ENCODE data around the gene CST8.

Gene CST8

DNA sequence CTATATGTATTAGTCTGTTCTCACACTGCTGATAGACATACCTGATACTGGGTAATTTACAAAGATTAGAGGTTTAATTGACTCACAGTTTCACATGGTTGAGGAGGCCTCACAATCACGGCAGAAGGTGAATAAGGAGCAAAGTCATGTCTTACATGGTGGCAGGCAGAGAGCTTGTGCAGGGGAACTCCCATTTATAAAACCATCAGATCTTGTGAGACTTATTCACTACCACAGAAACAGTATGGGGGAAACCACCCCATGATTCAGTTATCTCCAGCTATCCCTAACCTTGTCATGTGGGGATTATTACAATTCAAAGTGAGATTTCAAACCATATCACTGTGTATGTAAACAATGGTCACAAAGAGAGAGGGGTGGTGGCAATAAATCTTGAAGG lies 6.6 kb downstream of the CST8 start:
- Mint-ChIP-seq H3K4me3 (no peak overlapping the region), H3K4me1 (peaks cover 22% of the 10 kb centered on the region), H3K9me3 (peaks cover 14 to 35% of the 10 kb centered on the region in 2 donors), H3K27ac (peak overlapping the region in 1 of 2 donors; percentile 13), H3K27me3 (peaks cover 19% of the 10 kb centered on the region)
- ATAC-seq (peak; percentile 97), DNase-seq (peak; percentile 31 to 67)

DNA sequence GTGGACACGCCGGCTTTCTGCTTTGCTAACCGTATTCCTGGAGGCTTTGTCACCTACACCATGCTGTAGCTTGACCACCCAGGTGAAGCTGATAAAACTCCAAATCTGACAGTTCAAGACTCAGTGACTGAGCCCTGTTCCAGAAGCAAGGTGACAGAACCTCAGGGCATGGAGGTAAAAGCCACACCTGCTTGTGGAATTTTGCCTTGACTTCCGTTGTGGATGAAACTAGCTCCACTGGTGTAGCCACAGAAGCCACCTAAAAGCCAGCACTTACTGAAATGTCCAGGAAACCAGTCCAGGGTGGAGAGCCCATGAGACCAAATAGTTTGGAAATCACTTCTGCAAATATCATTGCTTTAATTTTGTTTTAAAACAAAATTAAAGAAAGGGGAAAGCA lies 11.0 kb downstream of the CST8 start:
- Mint-ChIP-seq H3K27me3 (peaks cover 34% of the 10 kb centered on the region), H3K4me3 (no peak overlapping the region), H3K4me1 (peaks cover 17% of the 10 kb centered on the region), H3K27ac (no peak overlapping the region), H3K9me3 (peaks cover 11 to 20% of the 10 kb centered on the region in 2 donors)
- DNase-seq (no peak), ATAC-seq (no peak)

DNA sequence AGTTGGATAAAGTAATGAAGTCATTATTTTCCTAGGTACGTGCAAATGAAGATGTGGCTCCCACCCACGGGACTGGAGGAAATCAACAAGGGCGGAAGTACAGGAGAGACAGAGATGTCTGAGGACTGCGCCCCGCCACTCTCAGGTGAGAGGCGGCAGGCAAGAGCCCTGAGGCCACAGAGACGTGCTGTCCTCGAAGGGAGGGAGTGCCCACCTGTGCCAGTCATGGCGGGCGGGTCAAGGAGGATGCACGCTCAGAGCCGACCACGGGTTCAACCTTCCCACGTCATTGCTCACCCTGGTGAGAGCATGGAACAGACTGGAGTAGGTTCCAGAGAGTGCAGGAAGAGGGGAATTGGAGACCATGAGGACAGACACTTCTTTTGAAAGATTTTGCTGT lies 12.7 kb downstream of the CST8 start:
- peaks cover 29% of the 10 kb centered on the region for H3K27me3 Mint-ChIP-seq

DNA sequence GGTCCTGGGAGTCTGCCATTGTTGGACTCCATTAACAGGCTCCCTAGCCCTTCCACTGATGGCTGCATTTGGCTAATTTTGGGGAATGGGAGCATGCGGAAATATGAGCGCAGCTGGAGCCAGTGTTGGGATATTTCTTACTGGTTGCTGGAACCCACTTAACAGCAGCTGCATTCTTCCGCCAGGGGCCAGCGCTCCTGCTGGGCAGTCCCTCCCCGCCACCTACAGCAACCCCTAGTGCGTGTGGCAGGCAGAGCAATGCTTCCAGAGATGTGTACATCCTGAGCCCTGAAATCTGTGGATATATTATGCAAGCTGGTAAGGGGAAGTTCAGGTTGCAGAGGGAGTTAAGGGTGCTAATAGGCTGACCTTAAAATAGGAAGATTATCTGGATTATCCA lies 16.4 kb downstream of the CST8 start:
- H3K4me3 Mint-ChIP-seq = no peak overlapping the region
- H3K9me3 Mint-ChIP-seq = no peaks in the 10 kb centered on the region
- H3K4me1 Mint-ChIP-seq = no peaks in the 10 kb centered on the region
- H3K27ac Mint-ChIP-seq = no peak overlapping the region
- ATAC-seq (no peak), DNase-seq (no peak)
- H3K27me3 Mint-ChIP-seq = peaks cover 15% of the 10 kb centered on the region

More for the DNA sequence above, 12.7 kb downstream of the CST8 start:
- Mint-ChIP-seq H3K9me3 (peaks cover 0 to 3% of the 10 kb centered on the region in 2 donors), H3K4me3 (no peak overlapping the region), H3K4me1 (peaks cover 2% of the 10 kb centered on the region), H3K27ac (no peak overlapping the region)
- ATAC-seq (no peak), DNase-seq (no peak)

GRCh38 chr20:23508449-23509229 lies 17.7 kb downstream of the CST8 start:
- no peak overlapping the region for H3K4me3 Mint-ChIP-seq
- H3K27ac Mint-ChIP-seq = no peak overlapping the region
- H3K4me1 Mint-ChIP-seq = no peaks in the 10 kb centered on the region
- DNase-seq (no peak), ATAC-seq (no peak)
- H3K9me3 Mint-ChIP-seq = no peaks in the 10 kb centered on the region
- peaks cover 10% of the 10 kb centered on the region for H3K27me3 Mint-ChIP-seq

DNA sequence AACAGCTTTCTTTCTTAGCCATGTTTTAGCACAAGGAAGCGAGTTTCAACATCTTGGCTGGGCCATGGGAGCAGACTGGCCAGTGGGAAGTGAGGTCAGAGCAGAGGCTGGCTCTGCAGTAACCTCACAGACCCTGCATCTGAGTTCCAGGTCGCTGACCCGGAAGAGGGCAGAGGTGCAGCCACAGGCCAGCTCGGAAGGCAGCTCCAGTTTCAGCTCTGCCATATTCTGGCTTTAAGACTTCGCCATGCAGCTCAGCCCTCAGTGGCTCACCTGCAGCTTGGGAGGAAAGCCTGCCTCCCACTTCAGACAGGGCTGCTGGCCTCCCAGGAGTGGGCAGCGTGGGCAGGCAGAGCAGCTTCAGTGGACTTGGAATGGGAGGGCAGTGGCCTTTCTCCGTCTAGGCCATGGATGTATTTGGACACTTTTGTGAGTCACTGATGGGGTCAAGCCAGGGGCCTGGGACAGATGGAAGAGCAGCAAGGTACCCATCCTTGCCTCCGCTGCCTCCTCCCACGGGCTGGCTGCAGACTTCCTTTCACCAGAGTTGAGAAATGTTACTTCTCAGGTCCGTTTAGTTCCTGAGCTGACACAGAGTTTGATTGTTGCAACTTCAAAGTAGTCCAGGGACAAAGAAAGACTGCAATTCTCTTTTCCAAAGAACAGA lies 18.5 kb downstream of the CST8 start:
- Mint-ChIP-seq H3K27me3 (peaks cover 3% of the 10 kb centered on the region), H3K4me1 (no peaks in the 10 kb centered on the region), H3K27ac (no peak overlapping the region), H3K4me3 (no peak overlapping the region), H3K9me3 (no peaks in the 10 kb centered on the region)
- ATAC-seq (no peak), DNase-seq (no peak)

DNA sequence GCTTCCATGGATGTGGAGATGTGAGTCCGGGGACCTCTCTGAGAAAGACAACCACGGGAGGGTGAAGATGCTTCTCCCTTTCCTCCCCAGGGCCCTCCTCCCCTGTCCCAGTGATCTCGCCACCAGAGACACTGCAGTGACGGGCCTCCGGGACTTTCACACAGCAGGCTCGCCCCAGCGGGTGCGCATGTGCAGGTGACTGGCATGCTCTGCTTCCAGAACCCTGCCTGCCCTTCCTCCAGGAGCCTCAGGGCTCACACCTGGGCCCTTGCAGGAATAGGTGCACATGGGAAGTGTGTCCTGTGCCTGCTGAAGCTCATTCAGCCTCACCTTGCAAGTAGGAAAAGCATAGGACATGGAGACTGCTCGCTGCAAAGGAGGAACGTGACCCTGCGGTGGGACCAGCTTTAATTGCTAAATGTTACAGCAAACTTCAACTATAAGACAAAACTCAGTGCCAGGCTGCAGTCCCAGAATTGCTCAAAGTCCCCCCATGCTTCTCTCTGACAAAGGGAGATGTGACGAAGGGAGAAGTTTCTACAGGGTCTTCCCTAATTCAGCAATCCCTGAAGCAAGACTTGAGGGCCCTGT lies 19.2 kb downstream of the CST8 start:
- ATAC-seq = no peak
- H3K4me1 Mint-ChIP-seq = no peaks in the 10 kb centered on the region
- H3K27me3 Mint-ChIP-seq = no peaks in the 10 kb centered on the region

GRCh38 chr20:23513164-23513563 lies 22.2 kb downstream of the CST8 start:
- Mint-ChIP-seq H3K27me3 (no peaks in the 10 kb centered on the region), H3K27ac (no peak overlapping the region), H3K4me3 (no peak overlapping the region), H3K4me1 (no peaks in the 10 kb centered on the region), H3K9me3 (no peaks in the 10 kb centered on the region)
- DNase-seq (no peak), ATAC-seq (no peak)

More for the DNA sequence above, 19.2 kb downstream of the CST8 start:
- Mint-ChIP-seq H3K4me3 (no peak overlapping the region), H3K9me3 (no peaks in the 10 kb centered on the region), H3K27ac (no peak overlapping the region)
- DNase-seq = no peak

GRCh38 chr20:23514848-23515247 lies 23.9 kb downstream of the CST8 start:
- Mint-ChIP-seq H3K4me3 (no peak overlapping the region), H3K9me3 (no peaks in the 10 kb centered on the region)

GRCh38 chr20:23515250-23515939 lies 24.5 kb downstream of the CST8 start:
- Mint-ChIP-seq H3K4me1 (no peaks in the 10 kb centered on the region), H3K27me3 (no peaks in the 10 kb centered on the region), H3K4me3 (no peak overlapping the region), H3K9me3 (no peaks in the 10 kb centered on the region), H3K27ac (no peak overlapping the region)
- no peak for DNase-seq
- ATAC-seq = no peak

More at GRCh38 chr20:23514848-23515247, 23.9 kb downstream of the CST8 start:
- no peaks in the 10 kb centered on the region for H3K27me3 Mint-ChIP-seq
- no peak for ATAC-seq
- no peak for DNase-seq
- H3K4me1 Mint-ChIP-seq = no peaks in the 10 kb centered on the region
- no peak overlapping the region for H3K27ac Mint-ChIP-seq

DNA sequence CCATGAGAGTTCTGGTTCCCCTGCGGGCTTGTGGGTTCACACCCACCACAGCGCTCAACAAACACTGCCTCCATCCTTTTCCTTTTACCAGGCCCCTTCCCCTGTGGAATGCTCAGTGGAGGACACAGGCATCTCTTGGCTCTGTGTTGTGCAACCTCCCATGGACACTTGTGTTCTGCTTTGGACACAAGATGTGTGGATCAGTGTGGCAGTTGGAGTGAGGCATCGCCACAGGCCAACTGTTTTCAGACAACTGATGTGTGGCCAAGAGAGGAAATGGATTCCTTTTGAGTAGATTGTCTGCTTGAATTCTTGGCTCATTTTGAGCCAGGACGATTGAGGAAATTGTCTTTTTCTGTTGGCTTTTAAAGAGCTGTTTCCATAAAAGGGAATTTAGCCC lies 26.8 kb downstream of the CST8 start:
- no peaks in the 10 kb centered on the region for H3K4me1 Mint-ChIP-seq
- no peak overlapping the region for H3K27ac Mint-ChIP-seq
- no peak overlapping the region for H3K4me3 Mint-ChIP-seq
- ATAC-seq (no peak), DNase-seq (no peak)
- no peaks in the 10 kb centered on the region for H3K9me3 Mint-ChIP-seq
- H3K27me3 Mint-ChIP-seq = no peaks in the 10 kb centered on the region

GRCh38 chr20:23519556-23519955 lies 28.6 kb downstream of the CST8 start:
- Mint-ChIP-seq H3K9me3 (no peaks in the 10 kb centered on the region), H3K27ac (no peak overlapping the region), H3K27me3 (no peaks in the 10 kb centered on the region), H3K4me1 (no peaks in the 10 kb centered on the region), H3K4me3 (no peak overlapping the region)
- DNase-seq = no peak
- ATAC-seq = no peak

DNA sequence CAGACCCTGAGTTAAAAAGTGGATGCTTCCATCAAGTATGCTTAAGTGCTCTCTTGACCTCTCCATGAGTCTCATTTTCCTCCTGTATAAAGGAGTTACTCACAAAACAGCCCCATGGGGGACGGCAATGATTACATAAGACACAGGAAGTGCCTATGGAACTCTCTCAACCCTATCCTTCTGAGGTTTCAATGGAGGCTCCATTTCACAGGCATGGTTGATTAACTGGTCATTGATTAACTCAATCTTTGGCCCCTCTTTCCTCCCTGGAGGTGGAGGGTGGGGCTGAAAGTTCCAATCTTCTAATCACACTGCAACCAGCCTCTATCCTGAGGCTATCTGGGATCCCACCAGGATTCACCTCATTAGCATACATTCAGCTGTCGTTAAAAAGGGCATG lies 29.3 kb downstream of the CST8 start:
- H3K9me3 Mint-ChIP-seq = no peaks in the 10 kb centered on the region
- no peak overlapping the region for H3K4me3 Mint-ChIP-seq
- ATAC-seq (no peak), DNase-seq (no peak)
- H3K27me3 Mint-ChIP-seq = no peaks in the 10 kb centered on the region
- no peaks in the 10 kb centered on the region for H3K4me1 Mint-ChIP-seq
- no peak overlapping the region for H3K27ac Mint-ChIP-seq

GRCh38 chr20:23524146-23524545 lies 33.2 kb downstream of the CST8 start:
- no peaks in the 10 kb centered on the region for H3K4me1 Mint-ChIP-seq
- DNase-seq (no peak), ATAC-seq (no peak)
- no peak overlapping the region for H3K27ac Mint-ChIP-seq
- peaks cover 14 to 21% of the 10 kb centered on the region in 2 donors for H3K9me3 Mint-ChIP-seq
- no peak overlapping the region for H3K4me3 Mint-ChIP-seq
- peaks cover 7% of the 10 kb centered on the region for H3K27me3 Mint-ChIP-seq

DNA sequence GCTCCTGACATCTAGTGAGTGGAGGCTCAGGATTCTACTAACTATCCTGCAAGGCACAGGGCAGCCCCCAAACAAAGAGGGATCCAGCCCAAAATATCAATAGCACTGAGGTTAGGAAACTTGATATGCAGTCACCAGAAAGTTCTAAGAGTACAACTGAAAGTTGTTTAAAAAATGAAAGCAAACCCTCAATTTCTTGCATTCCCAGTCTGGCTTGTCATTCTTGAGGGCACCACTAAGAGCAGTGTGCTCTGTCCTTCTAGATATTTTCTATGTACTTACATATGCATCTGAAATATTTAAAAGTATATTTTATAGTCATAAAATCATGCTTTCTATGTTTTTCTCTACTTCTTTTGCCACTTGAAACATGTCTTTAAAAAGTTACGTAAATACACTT lies 35.9 kb downstream of the CST8 start:
- Mint-ChIP-seq H3K27ac (no peak overlapping the region), H3K4me1 (no peaks in the 10 kb centered on the region), H3K4me3 (no peak overlapping the region), H3K9me3 (peaks cover 16 to 23% of the 10 kb centered on the region in 2 donors), H3K27me3 (peaks cover 7% of the 10 kb centered on the region)
- ATAC-seq = no peak
- DNase-seq = no peak
